Measurements from ENCODE around the gene PLPP7.

GRCh38 chr9:131258186-131258585, 31.3 kb upstream of the PLPP7 start:
- TF ChIP-seq GATA2 (IDR thresholded peaks at IDR 0.05; ENCODE audit: low read depth, low read length) (no peak), GATA3 (IDR thresholded peaks at IDR 0.05; ENCODE audit: low read depth, low read length) (no peak)
